Tibial artery (tissue), 4 donors: Measurements from ENCODE around the gene KAT6B.
"Not testable (repeated sequence)": the region's sequence is repeated elsewhere in the genome, so short reads cannot be mapped to it uniquely, and the experiment has no call there.

Experiments
- DNase-seq, 2 donors: peaks; one replicate each; pipeline ENCODE4 v3.0.0-alpha.2; 2019
- H3K27ac ChIP-seq, 2 donors: fragments of 200-600 bp; sonication (generic) in 1 of 2; 1 replicate in 1 of 2; 2 replicates in 1 of 2; pipeline ENCODE4 v1.5.1; 2018 to 2019; ENCODE audit warnings: mild to moderate bottlenecking in 1 of 2
- H3K27me3 ChIP-seq, 2 donors: fragments of 200-600 bp; sonication (generic) in 1 of 2; one replicate each; pipeline versions ENCODE4 v1.5.1 to v1.6.0; 2016 to 2019
- H3K36me3 ChIP-seq, 3 donors: fragments of 200-600 bp; sonication (generic) in 2 of 3; one replicate each; pipeline ENCODE4 v1.5.1; 2016 to 2019; ENCODE audit warnings: mild to moderate bottlenecking in 2 of 3
- H3K4me1 ChIP-seq, 4 donors: fragments of 200-600 bp; sonication (generic) in 2 of 4; 1 replicate in 3 of 4; 2 replicates in 1 of 4; pipeline ENCODE4 v1.5.1; 2016 to 2019
- H3K4me3 ChIP-seq, 2 donors: fragments of 200-600 bp; sonication (generic) in 1 of 2; 1 replicate in 1 of 2; 2 replicates in 1 of 2; pipeline ENCODE4 v1.5.1; 2018 to 2019; ENCODE audit warnings: mild to moderate bottlenecking in 2 of 2
- H3K9me3 ChIP-seq, 3 donors: fragments of 200-600 bp; sonication (generic) in 1 of 3; one replicate each; pipeline ENCODE4 v1.5.1; 2016 to 2019
- intact Hi-C: fragments of 100-400 bp; cut with DNase I; formaldehyde crosslinking; loops from one replicate; pipeline ENCODE4 v1.15.0; 2023; ENCODE audit warnings: low total_unique reads
- TF ChIP-seq, protein P1 (sequence below), 2 experiments: fragments of 200-600 bp in 1 of 2; fragments of 450-650 bp in 1 of 2; IDR thresholded peaks; one replicate each; pipeline ENCODE4 v1.5.1; 2017 to 2019; ENCODE audit warnings: antibody characterized with exemption in 2 of 2, mild to moderate bottlenecking in 1 of 2, moderate library complexity in 1 of 2

KAT6B gene

DNA sequence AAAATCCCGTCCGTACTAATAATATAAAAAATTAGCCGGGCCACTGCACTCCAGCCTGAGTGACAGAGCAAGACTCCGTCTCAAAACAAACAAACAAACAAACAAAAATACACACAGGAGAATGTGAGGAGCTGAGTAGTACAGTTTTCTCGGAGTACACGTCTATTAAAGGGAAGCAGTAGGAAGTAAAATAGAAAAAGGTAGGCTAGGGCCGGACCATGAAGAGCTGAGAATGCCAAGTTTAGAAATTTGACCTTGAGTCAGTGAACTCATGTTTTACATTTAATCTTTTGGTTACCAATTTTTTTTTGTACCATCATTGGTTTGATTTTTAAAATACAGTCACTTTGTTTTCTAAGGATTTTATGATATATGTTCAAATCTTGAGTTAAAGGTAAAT lies 64.1 kb downstream of the KAT6B start:
- Histone ChIP-seq H3K27ac (no peak overlapping the region), H3K9me3 (no peaks in the 10 kb centered on the region), H3K4me3 (no peak overlapping the region), H3K27me3 (no peaks in the 10 kb centered on the region), H3K36me3 (no peaks in the 10 kb centered on the region), H3K4me1 (peaks cover 0 to 36% (median 14%) of the 10 kb centered on the region in 4 donors)
- DNase-seq, result no peak
- intact Hi-C loops, result no loop called here
- TF ChIP-seq, protein P1, sequence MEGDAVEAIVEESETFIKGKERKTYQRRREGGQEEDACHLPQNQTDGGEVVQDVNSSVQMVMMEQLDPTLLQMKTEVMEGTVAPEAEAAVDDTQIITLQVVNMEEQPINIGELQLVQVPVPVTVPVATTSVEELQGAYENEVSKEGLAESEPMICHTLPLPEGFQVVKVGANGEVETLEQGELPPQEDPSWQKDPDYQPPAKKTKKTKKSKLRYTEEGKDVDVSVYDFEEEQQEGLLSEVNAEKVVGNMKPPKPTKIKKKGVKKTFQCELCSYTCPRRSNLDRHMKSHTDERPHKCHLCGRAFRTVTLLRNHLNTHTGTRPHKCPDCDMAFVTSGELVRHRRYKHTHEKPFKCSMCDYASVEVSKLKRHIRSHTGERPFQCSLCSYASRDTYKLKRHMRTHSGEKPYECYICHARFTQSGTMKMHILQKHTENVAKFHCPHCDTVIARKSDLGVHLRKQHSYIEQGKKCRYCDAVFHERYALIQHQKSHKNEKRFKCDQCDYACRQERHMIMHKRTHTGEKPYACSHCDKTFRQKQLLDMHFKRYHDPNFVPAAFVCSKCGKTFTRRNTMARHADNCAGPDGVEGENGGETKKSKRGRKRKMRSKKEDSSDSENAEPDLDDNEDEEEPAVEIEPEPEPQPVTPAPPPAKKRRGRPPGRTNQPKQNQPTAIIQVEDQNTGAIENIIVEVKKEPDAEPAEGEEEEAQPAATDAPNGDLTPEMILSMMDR (IDR thresholded peaks at IDR 0.05), result no peak

DNA sequence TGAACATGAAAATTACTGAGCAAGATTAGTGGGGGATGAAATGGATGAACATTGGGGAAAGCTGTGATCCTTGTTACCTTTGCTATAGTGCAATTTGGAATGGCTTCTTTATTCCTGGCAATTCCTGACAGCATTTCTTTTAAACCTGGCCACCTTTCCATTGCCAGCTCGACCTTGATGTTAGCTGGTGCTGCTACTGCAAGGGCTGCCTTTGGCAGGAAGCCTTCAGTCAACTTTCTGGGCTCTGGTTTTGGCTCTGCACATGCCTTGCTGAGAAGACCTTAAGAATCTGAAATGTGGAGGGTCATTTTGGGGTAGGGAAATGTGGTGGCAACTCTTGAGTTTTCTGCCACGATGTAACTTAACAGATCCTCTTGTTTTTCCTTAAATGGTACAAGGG lies 64.7 kb downstream of the KAT6B start:
- no peak overlapping the region for H3K4me3 ChIP-seq
- no peak overlapping the region for H3K27ac ChIP-seq
- intact Hi-C loops, result no loop called here
- no peaks in the 10 kb centered on the region for H3K9me3 ChIP-seq
- H3K36me3 ChIP-seq, result no peaks in the 10 kb centered on the region
- H3K4me1 ChIP-seq, result peaks cover 0 to 36% (median 14%) of the 10 kb centered on the region in 4 donors
- no peaks in the 10 kb centered on the region for H3K27me3 ChIP-seq
- TF ChIP-seq, protein P1 (IDR thresholded peaks at IDR 0.05), result no peak
- DNase-seq, result no peak

DNA sequence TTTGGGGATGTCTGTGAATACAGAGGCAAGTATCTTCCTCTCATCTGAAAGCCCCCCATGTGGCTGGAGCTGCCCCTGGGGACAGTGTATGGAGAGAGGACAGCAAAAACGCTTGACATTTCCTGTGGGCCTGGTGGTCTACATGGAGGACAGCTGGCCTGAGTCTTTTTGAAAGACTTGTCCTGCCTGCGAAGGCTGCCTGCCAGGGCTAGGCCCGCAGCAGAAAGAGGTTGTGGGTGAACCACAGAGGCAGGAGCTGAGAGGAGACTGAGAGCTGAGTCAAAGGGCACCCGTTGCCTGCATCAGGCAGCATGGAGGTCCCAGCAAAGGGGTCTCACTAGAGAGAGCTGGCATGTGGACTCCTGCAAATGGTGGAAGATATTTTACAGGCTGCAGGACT lies 66.4 kb downstream of the KAT6B start:
- peaks cover 0 to 30% (median 16%) of the 10 kb centered on the region in 4 donors for H3K4me1 ChIP-seq
- H3K36me3 ChIP-seq, result no peaks in the 10 kb centered on the region

DNA sequence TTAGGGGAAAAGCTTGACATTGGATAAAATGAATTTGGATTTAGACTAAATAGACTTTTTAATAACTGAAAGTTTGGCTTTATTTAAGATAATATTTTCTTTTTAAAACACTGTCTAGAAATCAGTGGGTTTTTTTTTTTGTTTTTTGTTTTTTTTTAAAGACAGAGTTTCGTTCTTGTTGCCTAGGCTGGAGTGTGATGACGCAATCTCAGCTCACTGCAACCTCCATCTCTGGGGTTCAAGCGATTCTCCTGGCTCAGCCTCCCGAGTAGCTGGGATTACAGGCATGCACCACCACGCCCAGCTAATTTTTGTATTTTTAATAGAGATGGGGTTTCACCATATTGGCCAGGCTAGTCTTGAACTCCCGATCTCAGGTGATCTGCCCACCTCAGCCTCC lies 66.9 kb downstream of the KAT6B start:
- H3K27ac ChIP-seq, intact Hi-C loops, DNase-seq, H3K4me3 ChIP-seq, H3K36me3 ChIP-seq, H3K9me3 ChIP-seq, H3K27me3 ChIP-seq: not testable (repeated sequence)
- peaks cover 0 to 35% (median 17%) of the 10 kb centered on the region in 4 donors for H3K4me1 ChIP-seq

More for the DNA sequence above, 66.4 kb downstream of the KAT6B start:
- H3K27me3 ChIP-seq, result no peaks in the 10 kb centered on the region
- H3K27ac ChIP-seq, result no peak overlapping the region
- TF ChIP-seq, protein P1 (IDR thresholded peaks at IDR 0.05), result no peak
- intact Hi-C loops, result no loop called here
- no peak for DNase-seq
- H3K9me3 ChIP-seq, result no peaks in the 10 kb centered on the region
- H3K4me3 ChIP-seq, result no peak overlapping the region

DNA sequence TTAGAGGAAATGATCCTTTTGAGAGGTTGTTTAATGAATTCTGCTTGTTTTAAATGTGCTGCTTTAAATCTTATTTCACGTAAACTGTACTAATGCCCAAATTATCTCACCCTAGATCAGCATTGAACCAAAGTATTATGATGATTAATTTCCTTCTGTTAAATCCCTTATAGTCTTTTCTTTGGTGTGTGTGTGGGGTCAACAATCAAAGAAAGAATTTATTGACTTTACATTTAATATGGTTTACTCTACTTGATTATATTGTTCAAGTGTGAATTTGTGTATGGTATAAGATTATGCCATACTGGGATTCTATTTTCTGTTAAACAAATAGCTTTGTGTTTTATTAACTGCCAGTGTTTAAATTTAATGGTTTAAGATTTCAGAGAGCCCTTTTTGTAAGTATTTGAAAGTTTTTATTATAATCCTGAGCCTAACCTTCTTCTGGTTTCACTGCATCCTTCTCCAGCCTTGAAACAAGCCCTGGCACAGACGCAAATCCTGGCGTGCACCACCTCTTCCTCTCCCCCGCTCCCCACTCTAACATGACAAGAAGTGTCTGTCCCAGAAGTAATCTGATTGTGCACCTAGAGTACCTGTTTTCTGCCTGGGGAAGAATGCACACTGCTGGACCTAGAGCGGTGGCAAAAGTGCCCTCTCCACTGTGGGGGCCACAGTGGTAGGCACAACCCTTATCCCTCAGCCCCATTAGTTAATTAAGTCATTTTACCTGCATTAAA lies 70.6 kb downstream of the KAT6B start:
- peaks cover 0 to 22% (median 11%) of the 10 kb centered on the region in 4 donors for H3K4me1 ChIP-seq
- DNase-seq, result no peak
- H3K36me3 ChIP-seq, result no peaks in the 10 kb centered on the region
- TF ChIP-seq, protein P1 (IDR thresholded peaks at IDR 0.05), result no peak
- intact Hi-C loops, result no loop called here
- H3K27ac ChIP-seq, result no peak overlapping the region
- H3K9me3 ChIP-seq, result no peaks in the 10 kb centered on the region
- H3K4me3 ChIP-seq, result no peak overlapping the region
- no peaks in the 10 kb centered on the region for H3K27me3 ChIP-seq

DNA sequence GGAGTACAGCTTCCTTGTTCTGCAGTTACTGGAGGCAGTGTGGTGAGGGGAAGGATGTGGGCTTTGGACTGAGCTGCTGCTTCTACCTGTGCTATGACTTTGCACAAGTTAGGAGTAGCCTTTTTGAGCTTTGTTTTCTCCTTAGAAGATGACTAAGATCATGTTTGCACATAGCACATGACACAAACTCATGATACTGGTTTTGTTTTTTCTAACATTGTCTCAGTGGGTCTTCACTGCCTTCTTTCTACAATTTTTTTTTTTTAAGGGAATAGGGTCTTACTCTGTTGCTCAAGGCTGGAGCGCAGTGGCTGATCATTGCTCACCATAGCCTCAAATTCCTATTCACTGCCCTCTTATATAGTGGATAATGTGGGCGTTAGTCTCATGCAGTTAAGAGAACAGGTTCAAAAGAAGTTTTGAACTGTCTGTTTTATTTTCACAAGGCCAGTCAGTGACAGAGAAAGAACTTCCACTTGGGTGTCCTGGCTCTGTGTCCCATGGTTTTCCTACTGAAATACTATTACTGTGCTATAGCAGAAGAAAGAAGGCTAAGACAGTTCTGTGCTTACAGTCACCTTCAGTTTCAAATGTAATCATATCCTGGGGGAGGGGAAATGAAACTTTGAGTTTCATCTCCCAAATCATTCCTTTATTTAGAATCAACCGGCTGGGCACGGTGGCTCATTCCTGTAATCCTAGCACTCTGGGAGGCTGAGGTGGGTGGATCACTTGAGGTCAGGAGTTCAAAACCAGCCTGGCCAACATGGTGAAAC lies 72.0 kb downstream of the KAT6B start:
- intact Hi-C loops, result no loop called here
- TF ChIP-seq, protein P1 (IDR thresholded peaks at IDR 0.05), result no peak
- Histone ChIP-seq H3K4me1 (peaks cover 0 to 26% (median 12%) of the 10 kb centered on the region in 4 donors), H3K36me3 (no peaks in the 10 kb centered on the region), H3K27ac (no peak overlapping the region), H3K9me3 (no peaks in the 10 kb centered on the region), H3K27me3 (no peaks in the 10 kb centered on the region), H3K4me3 (no peak overlapping the region)
- no peak for DNase-seq
